G401.6 (cell line): ENCODE results near the gene ING3.

Experiments
- FAIRE-seq: peaks from 2 replicates; lab custom pipeline; 2012; peaks lifted over from hg19 to GRCh38; lab: Jason Lieb, UNC

ING3 gene, protein sequence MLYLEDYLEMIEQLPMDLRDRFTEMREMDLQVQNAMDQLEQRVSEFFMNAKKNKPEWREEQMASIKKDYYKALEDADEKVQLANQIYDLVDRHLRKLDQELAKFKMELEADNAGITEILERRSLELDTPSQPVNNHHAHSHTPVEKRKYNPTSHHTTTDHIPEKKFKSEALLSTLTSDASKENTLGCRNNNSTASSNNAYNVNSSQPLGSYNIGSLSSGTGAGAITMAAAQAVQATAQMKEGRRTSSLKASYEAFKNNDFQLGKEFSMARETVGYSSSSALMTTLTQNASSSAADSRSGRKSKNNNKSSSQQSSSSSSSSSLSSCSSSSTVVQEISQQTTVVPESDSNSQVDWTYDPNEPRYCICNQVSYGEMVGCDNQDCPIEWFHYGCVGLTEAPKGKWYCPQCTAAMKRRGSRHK

DNA sequence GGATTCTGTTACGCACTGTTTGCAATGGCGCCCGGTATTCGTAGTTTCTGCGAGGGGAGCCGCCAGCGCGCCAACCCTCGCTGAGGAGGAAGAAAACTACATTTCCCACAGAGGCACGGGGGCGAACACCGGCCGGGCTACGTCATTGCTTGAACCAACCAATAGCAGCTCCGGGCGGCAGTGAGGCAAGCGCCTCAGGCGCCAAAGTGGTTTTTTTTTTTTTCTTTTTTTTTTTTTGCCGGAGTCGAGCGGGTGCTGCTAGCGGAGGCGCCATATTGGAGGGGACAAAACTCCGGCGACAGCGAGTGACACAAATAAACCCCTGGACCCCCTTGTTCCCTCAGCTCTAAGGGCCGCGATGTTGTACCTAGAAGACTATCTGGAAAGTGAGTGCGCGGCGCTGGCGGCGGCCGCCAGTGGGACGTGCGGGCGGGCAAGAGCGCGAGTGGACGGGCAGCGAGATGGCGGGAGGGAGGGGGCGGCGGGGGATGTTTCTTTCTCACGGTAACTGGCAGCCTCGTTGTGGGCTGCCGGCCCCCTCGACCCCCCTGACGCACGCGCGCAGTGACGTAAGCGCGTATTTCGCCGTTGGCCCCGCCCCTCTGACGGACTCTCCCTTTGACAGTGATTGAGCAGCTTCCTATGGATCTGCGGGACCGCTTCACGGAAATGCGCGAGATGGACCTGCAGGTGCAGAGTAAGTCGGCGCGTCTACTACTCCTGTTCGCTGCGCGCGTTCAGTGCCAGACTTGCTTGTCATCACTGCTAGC, at the start of gene ING3:
TSS of gene ING3 (plus strand) at position 239 of the 770 bp plus-strand sequence. CDS start at position 359, 120 bp downstream.
- FAIRE-seq, result peak; percentile 97

DNA sequence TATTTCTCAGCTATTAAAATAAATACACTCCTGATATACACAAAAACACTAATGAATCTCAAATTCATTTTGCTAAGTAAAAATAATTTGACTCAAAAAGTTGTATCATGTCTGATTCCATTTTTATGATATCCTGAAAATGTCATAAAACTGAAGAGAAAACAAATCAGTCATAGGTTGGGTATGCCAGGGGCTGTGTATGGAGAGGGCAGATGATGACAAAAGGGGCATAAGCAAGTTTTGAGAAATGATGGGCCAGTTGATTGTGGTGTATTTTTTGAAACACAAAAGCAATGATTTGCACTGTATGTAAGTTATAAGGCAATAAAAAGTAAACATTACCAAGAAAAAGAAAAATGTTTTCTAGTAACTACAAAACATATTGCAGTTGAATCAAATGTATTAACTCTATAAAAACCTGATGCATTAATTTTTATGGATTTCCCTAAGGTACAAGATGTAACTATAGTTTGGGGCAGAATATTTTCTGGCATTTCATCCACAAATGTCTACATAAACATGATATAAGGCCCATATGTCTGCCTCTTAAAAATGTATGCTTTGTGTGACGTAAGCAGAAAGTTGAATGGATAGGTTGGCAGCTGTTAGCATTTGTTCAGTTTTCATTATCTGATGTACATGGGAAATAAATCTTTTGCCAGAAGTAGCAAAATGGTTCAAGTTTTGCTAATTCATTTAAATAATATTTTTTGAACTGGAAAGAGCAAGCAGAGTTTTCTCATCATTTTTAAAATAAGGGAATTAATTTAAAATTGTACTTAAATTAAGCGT, 35.1 kb upstream of the ING3 start:
- FAIRE-seq, result no peak

DNA sequence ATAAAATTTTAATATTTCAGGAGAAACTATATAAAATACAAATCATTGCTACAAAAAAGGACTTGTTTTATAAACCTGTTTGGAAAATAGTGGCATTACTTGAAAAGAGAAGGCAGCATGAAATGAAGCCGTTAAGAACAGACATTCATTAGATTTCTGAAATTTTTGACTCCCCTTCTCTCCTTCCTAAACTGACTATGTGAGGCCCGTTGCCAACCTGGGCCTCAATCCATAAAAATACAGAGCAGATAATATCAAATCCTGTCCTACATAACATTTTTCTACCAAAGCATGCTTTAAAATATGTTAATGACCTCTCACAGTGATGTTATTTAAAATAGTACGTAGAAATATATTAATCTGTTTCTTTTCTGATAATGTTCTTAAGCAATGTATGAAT, 34.5 kb upstream of the ING3 start:
- FAIRE-seq, result peak; percentile 28

DNA sequence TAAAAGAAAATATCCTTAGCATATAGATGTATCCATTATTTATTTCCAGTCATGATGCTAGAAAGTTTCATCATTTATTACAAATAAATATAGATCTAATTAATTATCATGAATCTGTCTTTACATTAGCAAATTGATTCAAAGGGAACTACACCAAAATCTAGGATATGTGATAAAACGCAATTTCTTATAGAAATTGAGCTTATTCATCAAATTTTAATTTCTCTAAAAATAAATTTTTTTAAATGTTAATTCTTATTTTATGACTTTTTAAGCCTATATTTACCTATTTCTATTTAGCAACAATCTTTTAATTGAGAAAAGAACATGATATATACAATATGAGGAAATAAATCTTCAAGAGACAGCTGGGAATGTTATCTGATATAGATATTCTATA, 34.0 kb upstream of the ING3 start:
- peak; percentile 8 for FAIRE-seq

DNA sequence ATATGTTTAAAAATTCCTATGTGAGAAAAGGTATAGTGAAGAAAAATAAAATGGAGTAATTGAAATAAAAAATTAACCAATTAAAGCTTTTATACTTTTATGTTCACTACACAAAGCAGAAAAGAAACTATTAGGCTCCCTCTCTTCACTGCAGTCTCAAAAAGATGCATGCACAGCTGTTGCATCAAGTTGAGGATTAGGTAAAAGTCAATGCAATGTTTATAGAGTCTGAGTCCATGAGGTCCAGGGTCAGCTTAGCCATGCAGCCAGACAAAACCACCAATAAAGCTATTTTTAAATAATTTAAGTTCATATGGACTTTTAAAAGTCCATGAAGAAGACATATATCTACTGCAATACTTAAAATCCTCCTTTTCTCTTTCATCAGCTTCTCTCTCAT, 31.1 kb upstream of the ING3 start:
- no peak for FAIRE-seq

DNA sequence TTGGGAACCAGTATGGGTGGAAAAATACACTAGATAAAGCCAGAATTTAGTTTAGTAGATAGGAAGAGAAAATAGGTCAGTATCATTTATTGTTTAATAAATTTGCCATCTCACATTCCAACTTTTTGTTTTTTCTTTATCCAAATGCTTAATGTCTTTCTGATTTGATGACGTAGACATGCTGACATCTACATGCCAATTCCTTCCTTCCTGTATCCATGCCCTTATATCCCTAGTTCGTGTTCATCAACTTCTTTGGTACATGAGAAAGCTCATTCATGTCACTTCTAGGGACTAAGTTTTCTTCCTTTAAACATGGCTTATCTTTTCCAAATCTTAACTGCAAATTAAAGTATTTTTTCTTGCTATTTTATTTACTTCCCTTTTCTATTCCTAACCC, 30.5 kb upstream of the ING3 start:
- no peak for FAIRE-seq

DNA sequence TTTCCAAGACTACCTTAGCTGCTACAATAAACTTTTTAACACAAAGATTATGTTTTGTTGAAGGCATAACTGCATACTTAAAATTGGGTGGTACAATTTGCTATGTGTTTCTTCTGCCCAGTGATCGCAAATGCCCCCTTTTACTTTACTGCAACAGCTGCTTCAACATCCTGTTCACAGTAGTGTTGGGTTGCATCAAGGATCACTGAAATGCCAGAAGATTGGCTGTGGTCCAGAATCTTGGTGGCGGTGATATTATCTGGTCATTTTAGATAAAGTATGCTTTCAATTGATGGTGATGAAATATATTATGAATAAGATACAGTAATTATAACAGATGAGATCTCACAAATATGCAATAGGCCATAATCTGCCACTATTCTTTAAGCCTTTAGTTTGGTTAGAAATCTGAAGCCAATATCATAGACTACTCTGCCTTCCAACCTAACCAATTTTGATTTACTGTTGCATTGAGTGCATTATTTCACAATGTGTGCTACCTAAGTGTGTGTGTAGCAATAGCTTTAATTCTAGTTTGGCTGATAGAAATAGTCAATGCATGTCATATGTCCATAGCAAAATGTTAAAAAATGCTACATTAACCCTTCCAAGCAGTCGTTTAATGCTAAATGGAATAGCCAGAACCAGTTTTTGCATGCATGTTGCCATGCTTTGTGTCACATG, 29.8 kb upstream of the ING3 start:
- no peak for FAIRE-seq

DNA sequence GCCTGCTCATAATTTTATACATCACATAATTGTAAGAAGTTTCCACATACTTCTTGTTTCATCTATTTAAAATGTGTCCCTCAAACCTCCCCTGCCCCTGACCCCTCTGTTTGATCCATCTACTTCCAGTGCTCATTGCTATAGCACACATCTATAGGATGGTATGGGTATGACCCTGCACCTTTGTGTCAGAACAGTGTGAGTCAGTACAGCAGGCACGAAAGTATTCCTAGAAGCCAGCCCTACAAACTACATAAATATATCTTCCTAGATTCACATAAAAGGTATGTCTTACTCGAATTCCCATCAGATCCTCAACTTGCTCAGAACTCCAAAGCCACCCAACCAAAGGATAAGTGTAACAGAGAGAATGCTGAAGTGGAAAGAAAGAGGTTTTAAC, 25.7 kb upstream of the ING3 start:
- FAIRE-seq, result no peak

DNA sequence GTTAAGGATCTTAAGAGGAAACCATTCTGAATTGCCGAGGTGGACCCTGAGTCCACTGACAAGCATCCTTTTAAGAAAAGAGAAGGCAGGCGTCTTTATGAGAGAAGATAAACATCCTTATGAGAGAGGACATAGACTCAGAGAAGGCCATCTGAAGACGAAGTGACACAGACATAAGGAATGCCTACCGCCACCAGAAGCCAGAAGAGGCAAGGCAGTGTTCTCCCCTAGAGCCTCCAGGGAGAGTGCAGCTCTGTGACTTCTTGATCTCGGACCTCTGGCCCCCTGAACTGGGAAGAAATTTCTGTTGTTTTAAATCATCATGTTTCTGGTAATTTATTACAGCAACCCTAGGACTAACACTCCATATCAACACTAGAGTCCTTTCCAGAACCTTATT, 25.2 kb upstream of the ING3 start:
- FAIRE-seq, result no peak

DNA sequence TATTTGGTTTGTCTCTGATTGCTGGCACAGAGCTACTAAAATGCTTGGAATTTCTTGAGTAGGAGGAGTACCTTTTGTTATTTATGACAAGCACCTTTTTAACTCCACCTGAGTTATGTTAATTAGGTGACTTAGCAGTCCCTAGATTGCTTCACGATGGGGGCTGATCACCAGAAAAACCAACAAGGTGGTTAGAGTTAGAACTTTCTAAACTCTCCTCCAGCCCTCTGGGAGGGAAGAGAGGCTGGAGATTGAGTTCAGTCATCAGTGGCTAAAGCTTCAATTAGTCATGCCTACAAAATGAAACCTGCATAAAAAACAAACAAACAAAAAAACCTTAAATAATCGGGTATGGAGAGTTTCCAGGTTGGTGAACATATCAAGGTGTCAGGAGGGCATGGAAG, 23.6 kb upstream of the ING3 start:
- FAIRE-seq, result no peak

DNA sequence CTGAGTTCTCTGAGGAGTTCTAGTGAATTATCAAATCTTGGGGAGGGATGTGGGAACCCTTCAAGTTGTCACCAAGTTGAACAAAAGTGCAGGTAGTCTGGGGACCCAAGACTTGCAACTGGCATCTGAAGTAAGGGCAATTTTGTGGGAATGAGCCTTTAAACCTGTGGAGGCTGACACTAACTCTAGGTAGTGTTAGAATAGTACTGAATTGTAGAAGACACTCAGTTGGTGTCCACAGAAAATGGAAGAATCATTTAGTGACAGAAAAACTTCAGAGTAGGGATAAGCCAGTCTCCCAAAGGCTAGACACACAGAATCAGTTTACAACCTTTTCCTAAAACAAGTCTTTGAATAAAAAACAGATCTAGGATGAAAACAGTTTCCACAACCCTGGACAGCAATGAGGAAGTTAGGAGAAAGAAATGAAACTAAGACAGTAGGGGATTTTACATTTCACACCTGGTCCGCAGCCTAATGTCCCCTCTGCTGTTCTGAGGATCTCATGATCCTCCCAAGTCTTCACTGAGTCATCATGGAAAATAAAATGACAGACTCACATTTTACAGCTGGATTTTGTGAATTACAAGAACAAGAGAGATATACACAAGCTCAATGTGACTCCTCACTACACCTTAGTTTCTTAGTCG, 23.0 kb upstream of the ING3 start:
- no peak for FAIRE-seq

DNA sequence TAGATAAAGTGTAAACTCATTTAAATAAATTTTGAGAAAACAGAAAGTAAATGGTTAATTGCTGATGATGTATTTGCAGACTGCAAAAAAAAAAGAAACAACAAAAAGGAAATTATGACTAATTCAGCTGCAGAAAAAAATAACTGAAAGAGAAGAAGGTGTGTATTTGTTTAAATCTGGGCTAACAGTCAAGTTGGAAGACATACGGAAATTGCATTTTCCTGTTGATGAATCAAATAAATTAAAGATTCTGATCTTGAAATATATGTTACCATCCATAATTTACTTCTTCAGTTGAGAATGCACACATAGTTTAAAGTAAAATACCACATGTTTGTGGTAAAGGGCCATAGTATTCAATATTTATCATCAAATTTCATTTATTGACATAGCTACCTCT, 19.3 kb upstream of the ING3 start:
- no peak for FAIRE-seq

DNA sequence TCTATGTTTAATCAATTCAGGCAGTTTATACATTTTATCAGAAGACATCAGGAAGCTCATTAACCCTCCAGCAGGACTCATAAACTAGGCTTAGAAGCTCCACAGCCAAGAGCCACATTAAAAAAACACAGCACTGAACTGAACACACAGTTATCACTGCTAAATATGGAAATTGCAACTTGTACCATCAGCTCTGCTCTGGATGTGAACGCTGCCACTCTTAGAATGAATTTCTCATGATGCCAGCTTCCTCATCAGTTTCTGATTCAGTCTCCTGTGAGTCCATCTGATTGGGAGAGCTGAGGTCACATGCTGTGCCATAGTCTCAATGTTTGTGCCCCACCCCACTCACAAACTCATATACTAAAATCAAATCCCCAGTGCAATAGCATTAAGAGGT, 17.1 kb upstream of the ING3 start:
- FAIRE-seq, result no peak

DNA sequence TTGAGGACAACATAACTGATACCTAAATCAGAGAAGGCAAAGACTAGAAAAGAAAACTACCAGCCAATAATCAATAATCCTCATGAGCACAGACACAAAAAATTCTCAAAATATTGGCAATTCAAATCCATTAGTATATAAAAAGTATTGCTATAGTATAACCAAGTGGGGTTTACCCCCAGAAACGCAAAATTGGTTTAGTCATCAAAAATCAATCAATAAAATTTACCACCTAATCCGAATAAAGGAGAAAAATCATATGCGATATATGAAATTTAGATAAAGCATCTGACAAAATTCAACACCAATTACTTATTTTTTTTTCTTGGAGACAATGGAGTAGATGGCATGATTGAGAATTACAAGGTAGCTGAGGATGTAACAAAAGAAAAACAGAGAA, 11.2 kb upstream of the ING3 start:
- FAIRE-seq, result no peak

DNA sequence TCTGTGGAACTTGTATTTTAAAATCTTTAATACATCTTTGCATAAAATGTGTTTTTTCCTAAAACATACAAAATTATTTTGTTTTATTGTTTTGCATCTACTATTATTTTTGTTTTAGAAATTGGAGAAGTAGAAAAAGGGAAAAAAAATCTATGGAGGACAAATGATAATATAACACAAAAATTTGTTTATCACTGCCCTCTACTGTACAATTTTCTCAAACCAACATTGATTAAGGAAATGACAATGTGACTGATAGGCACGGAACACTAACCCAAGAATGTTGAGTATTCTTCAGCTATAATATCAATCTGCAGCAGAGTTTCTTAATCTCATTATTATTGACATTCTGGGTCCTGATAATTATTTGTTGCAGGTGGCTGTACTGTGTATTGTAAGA, 9.5 kb upstream of the ING3 start:
- FAIRE-seq, result peak; percentile 69

DNA sequence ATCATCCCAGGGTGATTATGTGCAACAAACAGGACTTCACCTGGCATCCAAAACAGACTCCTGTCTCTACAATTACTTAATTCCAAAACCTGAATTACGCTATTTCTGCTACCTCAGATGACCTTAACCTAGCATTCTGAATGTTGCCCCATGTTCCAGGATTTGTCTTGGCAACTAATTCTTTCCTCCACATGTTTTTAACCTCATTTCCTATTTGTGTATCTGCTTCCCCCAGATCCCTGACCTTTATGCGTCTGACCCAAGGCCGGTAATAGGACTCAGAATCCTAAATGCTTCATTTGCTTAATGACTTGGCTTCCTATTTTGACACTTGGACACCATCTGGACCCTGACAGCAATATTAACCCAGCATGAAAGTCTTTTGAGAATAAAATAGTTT, 8.7 kb upstream of the ING3 start:
- no peak for FAIRE-seq

DNA sequence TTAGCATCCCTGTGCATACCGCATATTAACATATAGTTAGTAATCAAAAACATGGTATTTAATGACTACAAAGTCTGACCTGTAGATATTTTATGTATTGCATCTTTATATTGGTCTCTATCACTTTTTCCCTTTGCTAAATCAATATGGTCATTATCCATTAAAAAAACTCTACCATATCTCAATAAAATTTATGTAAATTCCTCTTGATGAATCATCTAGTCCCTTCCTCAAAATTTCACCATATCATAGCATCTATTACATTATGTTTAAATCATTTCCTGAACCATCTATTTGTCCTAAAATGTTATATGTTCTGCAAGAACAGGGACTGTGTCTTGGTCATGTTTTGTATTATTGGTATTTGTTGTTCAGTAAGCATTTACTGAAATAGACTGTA, 7.7 kb upstream of the ING3 start:
- no peak for FAIRE-seq

DNA sequence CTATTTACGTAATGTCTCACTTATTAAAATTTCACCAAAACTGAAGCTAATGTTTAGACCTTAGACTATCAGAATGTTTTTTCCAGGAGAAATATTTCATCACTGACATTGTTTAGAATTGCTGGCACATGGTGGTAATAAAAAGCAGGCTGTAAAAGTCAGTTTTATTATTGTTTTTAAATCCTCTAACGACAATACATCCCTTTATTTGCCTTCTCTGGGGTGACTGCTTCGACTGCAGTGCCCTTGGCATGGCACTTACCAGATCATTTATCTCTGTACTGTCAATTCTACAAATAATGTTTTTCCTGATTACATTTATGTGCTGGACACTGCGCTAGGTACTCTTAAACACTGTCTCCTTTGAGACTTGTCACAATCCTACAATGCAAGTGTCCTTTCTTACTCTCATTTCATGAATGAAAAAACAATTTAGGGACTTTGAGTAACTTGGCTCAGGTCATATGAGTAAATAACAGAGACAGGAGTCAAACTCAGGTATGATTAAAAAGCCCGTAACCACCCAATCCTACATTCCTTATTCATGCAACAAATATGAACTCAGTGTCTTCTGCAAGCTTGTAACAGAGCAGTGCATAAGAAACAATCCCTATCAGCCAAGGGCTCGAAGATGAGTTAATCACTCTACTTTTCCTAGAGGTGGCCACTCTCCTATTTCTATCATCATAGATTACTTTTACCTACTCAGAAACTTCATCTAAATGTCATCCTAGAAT, 5.6 kb upstream of the ING3 start:
- no peak for FAIRE-seq

DNA sequence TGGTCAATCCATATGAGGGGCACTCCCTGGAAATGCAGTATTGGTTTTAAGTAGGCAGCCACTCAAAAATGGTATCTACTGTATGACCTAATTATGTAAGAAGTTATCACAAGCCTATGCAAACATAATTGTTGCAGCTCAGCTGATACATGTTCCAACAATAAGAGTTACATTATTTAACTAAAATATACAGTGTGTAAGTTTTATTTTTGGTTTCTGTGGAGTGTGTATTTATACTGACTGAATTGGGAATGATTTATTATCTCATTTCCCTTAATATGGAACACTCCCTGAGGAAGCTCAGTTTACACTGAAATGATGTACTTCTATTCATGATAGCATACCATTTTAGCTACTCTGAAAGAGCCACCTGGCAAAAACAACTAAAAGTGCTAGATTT, 2.6 kb upstream of the ING3 start:
- no peak for FAIRE-seq

DNA sequence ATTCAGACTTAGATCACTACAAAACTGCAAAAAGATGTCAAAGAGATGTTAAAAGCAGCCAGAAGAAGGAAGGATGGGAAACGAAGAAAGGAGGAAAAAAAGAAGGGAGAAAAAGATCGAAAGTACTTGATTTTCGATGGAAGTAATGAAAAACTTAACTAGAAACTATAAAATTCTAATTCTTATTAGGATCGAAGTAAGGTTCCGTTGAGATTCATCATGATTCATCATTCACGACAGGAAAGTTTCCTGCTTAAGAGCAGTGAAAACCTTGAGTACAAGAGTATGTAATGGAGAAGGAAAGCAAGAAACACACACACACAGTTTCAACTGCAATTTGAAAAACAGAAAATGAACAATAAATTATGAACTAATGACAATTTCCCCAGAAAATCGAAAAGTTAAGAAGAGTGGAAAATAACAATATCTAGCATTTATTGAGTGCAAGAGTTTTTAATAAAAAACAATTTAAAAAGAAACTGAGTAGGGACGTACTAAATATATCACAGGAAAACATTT, 1.1 kb upstream of the ING3 start:
- no peak for FAIRE-seq

DNA sequence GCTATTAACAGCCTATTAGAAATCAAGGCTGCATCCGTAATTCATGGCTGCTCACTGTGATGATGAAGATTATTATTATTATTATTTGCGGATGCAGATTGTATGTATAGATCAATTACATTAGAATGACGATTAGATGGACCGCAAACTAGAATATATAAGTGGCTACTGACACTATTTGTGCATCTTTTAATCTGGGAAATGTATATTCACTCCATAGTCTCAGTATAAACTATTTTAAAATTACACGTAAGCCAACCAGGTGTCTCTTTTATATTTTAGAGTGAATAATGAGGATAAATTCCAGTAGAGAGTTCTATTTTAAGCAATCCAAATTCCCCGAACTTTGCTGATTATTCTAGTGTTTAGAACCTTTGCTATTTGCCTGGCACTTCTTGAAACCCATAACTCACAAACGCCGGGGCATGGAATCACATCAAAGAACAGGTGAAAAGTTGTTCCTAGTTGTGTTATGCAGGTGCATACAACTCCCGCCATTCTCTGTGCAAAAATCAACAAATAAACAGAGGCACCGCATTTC, 509 bp upstream of the ING3 start:
- no peak for FAIRE-seq
